PC-3 (cell line): Measurements from ENCODE around the gene TOGARAM2. TPM values are rescaled to one million over a fixed set of nuclear protein-coding genes. Genes with fewer than 3 reads are reported as not detected.
A peak's percentile ranks its signal among the peaks of the same experiment; 100 is the strongest.

Source experiments
- ATAC-seq: fragments of 200-7000 bp; cut with Tn5 transposase; 2 replicates; pipeline ENCODE4 v1.9.1; 2020; ENCODE audit warnings: mild to moderate bottlenecking, moderate library complexity
- Bru-seq: library from RNA; stranded (reverse); fragments of 400-500 nt; gene quantifications from one replicate; lab custom pipeline; 2021; lab: Mats Ljungman, UMichigan
- BruChase-seq, 2 experiments: library from RNA; stranded (reverse); fragments of 400-500 nt; gene quantifications; one replicate each; lab custom pipeline; 2021; lab: Mats Ljungman, UMichigan
- BruUV-seq: library from RNA; stranded (reverse); fragments of 400-500 nt; replicated peaks from 2 replicates; lab custom pipeline; 2021; lab: Mats Ljungman, UMichigan
- CTCF ChIA-PET: fragments of 300-600 bp; sonication (Branson Sonifier 250); formaldehyde crosslinking; loops from one replicate; lab custom pipeline; 2022; ENCODE audit warnings: antibody characterized with exemption; lab: Charles Lee
- POLR2A ChIA-PET: fragments of 300-600 bp; sonication (Branson Sonifier 250); formaldehyde crosslinking; loops from one replicate; lab custom pipeline; 2022; ENCODE audit warnings: antibody characterized with exemption; ENCODE audit not compliant: unreplicated experiment; lab: Charles Lee
- DNase-seq: peaks from one replicate; pipeline ENCODE4 v3.0.0-alpha.2; 2015
- H2AFZ ChIP-seq: fragments of 300-600 bp; sonication (generic); 2 replicates; pipeline ENCODE4 v1.6.0; 2016; ENCODE audit warnings: antibody characterized with exemption, low read length
- H3F3A ChIP-seq: fragments of 300-600 bp; sonication (generic); one replicate; pipeline ENCODE4 v1.6.0; 2017; ENCODE audit warnings: antibody characterized with exemption, low read length, control low read depth, mild to moderate bottlenecking; ENCODE audit not compliant: unreplicated experiment
- H3K27ac ChIP-seq: fragments of 300-600 bp; sonication (generic); 2 replicates; pipeline ENCODE4 v1.5.1; 2016; ENCODE audit warnings: mild to moderate bottlenecking, low read length
- H3K27me3 ChIP-seq: fragments of 300-600 bp; sonication (generic); 2 replicates; pipeline ENCODE4 v1.6.1; 2016; ENCODE audit warnings: low read length, mixed read lengths
- H3K36me3 ChIP-seq: fragments of 300-600 bp; sonication (generic); 2 replicates; pipeline ENCODE4 v1.6.1; 2016; ENCODE audit warnings: low read depth, mixed run types, low read length, mixed read lengths
- H3K4me1 ChIP-seq: fragments of 300-600 bp; sonication (generic); 2 replicates; pipeline ENCODE4 v1.5.1; 2016; ENCODE audit warnings: low read length; ENCODE audit not compliant: insufficient read depth
- H3K4me2 ChIP-seq: fragments of 300-600 bp; sonication (generic); 2 replicates; pipeline ENCODE4 v1.6.0; 2016; ENCODE audit warnings: low read length
- H3K4me3 ChIP-seq: fragments of 300-600 bp; sonication (generic); 2 replicates; pipeline ENCODE4 v1.5.1; 2016; ENCODE audit warnings: mild to moderate bottlenecking, low read length, mixed read lengths
- H3K79me2 ChIP-seq: fragments of 300-600 bp; sonication (generic); 2 replicates; pipeline ENCODE4 v1.6.1; 2017; ENCODE audit warnings: low read length, mixed read lengths
- H3K9ac ChIP-seq: fragments of 300-600 bp; sonication (generic); 2 replicates; pipeline ENCODE4 v1.6.0; 2016; ENCODE audit warnings: mild to moderate bottlenecking, low read length
- H3K9me2 ChIP-seq: fragments of 300-600 bp; sonication (generic); replicated peaks from 2 replicates; pipeline ENCODE4 v1.6.1; 2016; ENCODE audit warnings: mixed run types, low read length, mixed read lengths
- H3K9me3 ChIP-seq: fragments of 300-600 bp; sonication (generic); 2 replicates; pipeline ENCODE4 v1.6.1; 2016; ENCODE audit warnings: low read length, mixed read lengths
- H4K20me1 ChIP-seq: fragments of 300-600 bp; sonication (generic); 2 replicates; pipeline ENCODE4 v1.6.1; 2016; ENCODE audit warnings: low read length, mixed read lengths
- EZH2 ChIP-seq: fragments of 300-600 bp; sonication (generic); IDR thresholded peaks from one replicate; pipeline ENCODE4 v1.6.1; 2017; ENCODE audit warnings: antibody characterized with exemption, mild to moderate bottlenecking, low read length; ENCODE audit not compliant: unreplicated experiment
- EZH2phosphoT487 ChIP-seq: fragments of 300-600 bp; sonication (generic); IDR thresholded peaks from 2 replicates; pipeline ENCODE4 v1.6.1; 2018; ENCODE audit warnings: mild to moderate bottlenecking, antibody characterized with exemption, low read length, borderline replicate concordance
- intact Hi-C: fragments of 100-400 bp; cut with micrococcal nuclease; formaldehyde crosslinking; loops from 2 replicates; pipeline ENCODE4 v1.9.0; 2023
- long read RNA-seq: library from polyadenylated mRNA; unstranded; transcript quantifications from one replicate; pipeline ENCODE4 v2.0.0, GENCODE V29; 2021; ENCODE audit not compliant: unreplicated experiment
- total RNA-seq: library from RNA; depleted of rRNA; stranded (reverse); fragments of >200 nt; gene quantifications from 2 replicates; pipeline ENCODE4 v1.2.3, GENCODE V29; 2014; rRNA removed
- TF ChIP-seq, protein P1 (sequence below): fragments of 300-600 bp; sonication (generic); conservative IDR thresholded peaks from 2 replicates; pipeline ENCODE4 v1.5.1; 2017; ENCODE audit warnings: antibody characterized with exemption, low read depth, mild to moderate bottlenecking, low read length

Gene TOGARAM2
- not detected in 2 replicates for total RNA-seq
- Bru-seq, nascent RNA = percentile 8 among the genes with signal in this experiment
- percentile 23 among the genes with signal in this experiment for BruChase-seq, experiment 1, labeled RNA remaining after a 6-hour chase
- BruChase-seq, experiment 2, labeled RNA remaining after a 2-hour chase = percentile 27 among the genes with signal in this experiment
- long read RNA-seq = 0 reads

DNA sequence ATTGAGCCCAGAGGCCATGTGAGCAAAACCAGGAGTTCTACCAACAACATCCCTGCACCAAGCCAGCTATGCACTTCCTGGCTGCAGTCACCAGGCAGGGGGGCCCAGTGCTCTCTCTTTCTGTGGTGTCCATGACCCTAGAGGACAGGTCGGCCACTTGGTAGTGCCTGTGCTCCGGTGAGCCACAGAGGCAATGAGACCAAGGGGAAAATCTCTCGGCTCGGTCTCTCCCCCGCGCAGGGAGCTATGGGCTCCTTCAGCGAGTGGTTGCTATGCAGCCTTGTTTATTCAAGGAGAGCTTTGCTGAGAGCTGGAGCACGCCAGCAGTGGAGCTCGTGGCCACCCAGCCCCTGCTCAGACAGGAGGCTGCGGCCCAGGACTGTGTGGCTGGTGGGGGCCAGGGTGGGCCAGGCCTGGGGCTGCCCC, at the start of gene TOGARAM2:
TSS of gene TOGARAM2 (plus strand) at position 283 of the 426 bp plus-strand sequence. CDS start 13,537 bp downstream, outside the sequence.
- TF ChIP-seq EZH2 (no peak), EZH2phosphoT487 (no peak)
- TF ChIP-seq, protein P1, sequence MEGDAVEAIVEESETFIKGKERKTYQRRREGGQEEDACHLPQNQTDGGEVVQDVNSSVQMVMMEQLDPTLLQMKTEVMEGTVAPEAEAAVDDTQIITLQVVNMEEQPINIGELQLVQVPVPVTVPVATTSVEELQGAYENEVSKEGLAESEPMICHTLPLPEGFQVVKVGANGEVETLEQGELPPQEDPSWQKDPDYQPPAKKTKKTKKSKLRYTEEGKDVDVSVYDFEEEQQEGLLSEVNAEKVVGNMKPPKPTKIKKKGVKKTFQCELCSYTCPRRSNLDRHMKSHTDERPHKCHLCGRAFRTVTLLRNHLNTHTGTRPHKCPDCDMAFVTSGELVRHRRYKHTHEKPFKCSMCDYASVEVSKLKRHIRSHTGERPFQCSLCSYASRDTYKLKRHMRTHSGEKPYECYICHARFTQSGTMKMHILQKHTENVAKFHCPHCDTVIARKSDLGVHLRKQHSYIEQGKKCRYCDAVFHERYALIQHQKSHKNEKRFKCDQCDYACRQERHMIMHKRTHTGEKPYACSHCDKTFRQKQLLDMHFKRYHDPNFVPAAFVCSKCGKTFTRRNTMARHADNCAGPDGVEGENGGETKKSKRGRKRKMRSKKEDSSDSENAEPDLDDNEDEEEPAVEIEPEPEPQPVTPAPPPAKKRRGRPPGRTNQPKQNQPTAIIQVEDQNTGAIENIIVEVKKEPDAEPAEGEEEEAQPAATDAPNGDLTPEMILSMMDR = no peak
- H3K9me3 ChIP-seq = no peaks in the 10 kb centered on the region
- no peaks in the 10 kb centered on the region for H3K79me2 ChIP-seq
- H3K36me3 ChIP-seq = no peaks in the 10 kb centered on the region
- H2AFZ ChIP-seq = no peak within 1 kb of the TSS
- intact Hi-C loops = no loop called here
- H3K27me3 ChIP-seq = no peaks in the 10 kb centered on the region
- CTCF ChIA-PET = no interaction called here
- no peak within 1 kb of the TSS for H3K4me3 ChIP-seq
- ATAC-seq (no peak), DNase-seq (no peak)
- H3K27ac ChIP-seq = no peak within 1 kb of the TSS
- no peaks in the 10 kb centered on the region for H3K9me2 ChIP-seq
- H3K9ac ChIP-seq = no peak within 1 kb of the TSS
- H4K20me1 ChIP-seq = no peaks in the 10 kb centered on the region
- POLR2A ChIA-PET = no interaction called here
- H3F3A ChIP-seq = no peaks in the 10 kb centered on the region
- BruUV-seq = no TSS peak
- H3K4me2 ChIP-seq = no peak within 1 kb of the TSS; the same call in 1 of the 2 replicates
- peaks cover 23% of the 10 kb centered on the region for H3K4me1 ChIP-seq

DNA sequence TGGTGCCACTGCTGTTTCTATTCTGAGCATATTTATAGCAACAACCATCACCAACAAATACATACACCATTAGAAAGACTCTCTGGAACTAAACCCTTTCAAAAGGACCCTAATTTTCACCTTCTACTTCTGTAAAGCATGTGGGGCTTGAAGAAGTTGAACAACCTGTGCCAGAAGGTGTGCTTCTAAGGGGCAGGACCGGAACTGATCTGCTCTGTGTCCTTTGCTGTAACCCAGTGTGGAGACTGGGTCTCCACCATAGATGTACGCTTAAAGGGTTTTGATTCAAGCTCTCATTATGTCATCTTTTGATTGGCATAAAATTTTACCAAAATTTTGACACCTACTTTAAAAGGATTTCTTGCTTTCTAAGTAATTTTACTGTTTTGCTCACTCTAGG, 46.3 kb upstream of the TOGARAM2 start:
- H2AFZ ChIP-seq = no peak overlapping the region
- no peaks in the 10 kb centered on the region for H3K27me3 ChIP-seq
- H4K20me1 ChIP-seq = peaks cover 14% of the 10 kb centered on the region
- no peaks in the 10 kb centered on the region for H3K9me2 ChIP-seq
- CTCF ChIA-PET = no interaction called here
- H3K4me3 ChIP-seq = no peak overlapping the region
- H3K36me3 ChIP-seq = peaks cover 92% of the 10 kb centered on the region
- no peaks in the 10 kb centered on the region for H3K9me3 ChIP-seq
- POLR2A ChIA-PET = no interaction called here
- no peak for ATAC-seq
- H3K4me2 ChIP-seq = no peak overlapping the region
- H3K9ac ChIP-seq = no peak overlapping the region
- TF ChIP-seq EZH2phosphoT487 (no peak), EZH2 (no peak)
- TF ChIP-seq, protein P1 = no peak
- H3K4me1 ChIP-seq = no peaks in the 10 kb centered on the region
- no TSS peak for BruUV-seq
- intact Hi-C loops = no loop called here
- H3K79me2 ChIP-seq = peaks cover 36% of the 10 kb centered on the region; the same call in 1 of the 2 replicates
- H3F3A ChIP-seq = no peaks in the 10 kb centered on the region
- DNase-seq = no peak
- H3K27ac ChIP-seq = no peak overlapping the region

DNA sequence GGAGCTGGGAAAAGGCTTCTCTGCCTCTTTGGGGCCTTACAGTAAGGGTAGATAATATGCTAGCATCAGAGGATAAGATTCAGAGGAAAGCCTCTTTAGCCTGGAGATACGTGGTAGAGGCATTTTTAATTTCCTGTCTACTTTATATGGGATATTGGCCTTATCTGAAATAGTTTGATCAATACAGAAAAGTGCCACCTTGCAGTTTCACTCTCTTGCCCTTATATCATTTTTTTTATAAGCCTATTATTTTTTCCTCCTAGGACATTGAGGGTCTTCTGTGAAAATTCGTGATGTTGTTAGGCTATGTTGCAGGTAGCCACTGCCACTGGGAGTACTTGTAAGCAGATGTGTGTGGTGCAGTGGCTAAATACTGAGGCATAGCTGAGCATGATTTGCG, 40.1 kb upstream of the TOGARAM2 start:
- peaks cover 24% of the 10 kb centered on the region; the same call in 1 of the 2 replicates for H3K79me2 ChIP-seq
- POLR2A ChIA-PET = no interaction called here
- TF ChIP-seq, protein P1 = no peak
- no TSS peak for BruUV-seq
- no peak overlapping the region for H2AFZ ChIP-seq
- peaks cover 15% of the 10 kb centered on the region for H4K20me1 ChIP-seq
- ATAC-seq (no peak), DNase-seq (no peak)
- H3K36me3 ChIP-seq = peaks cover 85% of the 10 kb centered on the region
- intact Hi-C loops = no loop called here
- no peaks in the 10 kb centered on the region for H3K4me1 ChIP-seq
- no peaks in the 10 kb centered on the region for H3K9me3 ChIP-seq
- no peaks in the 10 kb centered on the region for H3K9me2 ChIP-seq
- H3K4me2 ChIP-seq = no peak overlapping the region
- no peak overlapping the region for H3K4me3 ChIP-seq
- CTCF ChIA-PET = no interaction called here
- no peaks in the 10 kb centered on the region for H3K27me3 ChIP-seq
- H3F3A ChIP-seq = no peaks in the 10 kb centered on the region
- no peak overlapping the region for H3K27ac ChIP-seq
- no peak overlapping the region for H3K9ac ChIP-seq
